ENCODE results near the gene G6PC3. TPM values are rescaled to one million over a fixed set of nuclear protein-coding genes. Genes with fewer than 3 reads are reported as not detected.
A peak's percentile ranks its signal among the peaks of the same experiment; 100 is the strongest.

Gene G6PC3
- total and polyA plus RNA-seq, 12 donors, result 28.9 to 114 (median 34.7) TPM

DNA sequence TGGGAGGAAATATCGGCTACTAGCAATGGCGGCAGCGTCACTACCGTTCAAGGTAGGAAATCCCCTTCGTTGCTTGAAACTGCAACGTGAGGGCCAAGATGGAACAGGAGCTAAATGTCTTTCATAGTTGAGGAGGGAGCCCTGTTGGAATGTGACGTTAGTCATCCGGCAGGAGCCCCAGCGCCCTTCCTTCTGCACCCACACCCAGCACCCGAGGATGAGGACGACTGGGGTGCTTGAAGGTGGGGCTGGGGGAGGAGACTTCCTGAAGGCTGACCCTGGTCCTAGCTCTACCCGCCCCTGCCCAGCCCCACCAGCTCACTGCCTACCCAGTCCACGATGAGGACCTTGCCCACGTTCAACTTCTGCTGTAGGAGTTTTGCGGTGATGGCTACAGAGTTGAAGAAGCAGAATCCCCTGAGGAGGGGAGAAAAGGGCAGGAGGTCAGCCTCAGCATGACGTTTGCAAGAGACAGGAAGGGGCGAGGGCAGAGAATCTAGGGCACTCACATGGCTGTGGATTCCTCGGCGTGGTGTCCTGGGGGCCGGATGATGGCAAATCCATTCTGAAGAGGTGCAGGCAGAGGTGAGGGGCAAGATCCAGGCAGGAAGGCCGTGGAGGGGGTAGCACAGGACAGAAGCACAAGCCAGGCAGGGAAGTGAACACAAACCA, 11.9 kb downstream of the G6PC3 start:
- no peaks in the 10 kb centered on the region for H3K9me3 ChIP-seq
- H3K36me3 ChIP-seq, result peaks cover 0 to 100% (median 76%) of the 10 kb centered on the region in 9 donors
- intact Hi-C loops (cut with DNase I), result no loop called here
- H3K27ac ChIP-seq, result no peak overlapping the region
- H3K4me1 ChIP-seq, result peaks cover 0 to 16% (median 0%) of the 10 kb centered on the region in 9 donors
- WGBS, 2 donors, result 77 to 79% methylated on average over 21 of the region's 21 CpGs
- no peak overlapping the region for H3K4me3 ChIP-seq
- no peak for DNase-seq
- H3K27me3 ChIP-seq, result no peaks in the 10 kb centered on the region
- TF ChIP-seq, protein P1, sequence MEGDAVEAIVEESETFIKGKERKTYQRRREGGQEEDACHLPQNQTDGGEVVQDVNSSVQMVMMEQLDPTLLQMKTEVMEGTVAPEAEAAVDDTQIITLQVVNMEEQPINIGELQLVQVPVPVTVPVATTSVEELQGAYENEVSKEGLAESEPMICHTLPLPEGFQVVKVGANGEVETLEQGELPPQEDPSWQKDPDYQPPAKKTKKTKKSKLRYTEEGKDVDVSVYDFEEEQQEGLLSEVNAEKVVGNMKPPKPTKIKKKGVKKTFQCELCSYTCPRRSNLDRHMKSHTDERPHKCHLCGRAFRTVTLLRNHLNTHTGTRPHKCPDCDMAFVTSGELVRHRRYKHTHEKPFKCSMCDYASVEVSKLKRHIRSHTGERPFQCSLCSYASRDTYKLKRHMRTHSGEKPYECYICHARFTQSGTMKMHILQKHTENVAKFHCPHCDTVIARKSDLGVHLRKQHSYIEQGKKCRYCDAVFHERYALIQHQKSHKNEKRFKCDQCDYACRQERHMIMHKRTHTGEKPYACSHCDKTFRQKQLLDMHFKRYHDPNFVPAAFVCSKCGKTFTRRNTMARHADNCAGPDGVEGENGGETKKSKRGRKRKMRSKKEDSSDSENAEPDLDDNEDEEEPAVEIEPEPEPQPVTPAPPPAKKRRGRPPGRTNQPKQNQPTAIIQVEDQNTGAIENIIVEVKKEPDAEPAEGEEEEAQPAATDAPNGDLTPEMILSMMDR (IDR thresholded peaks at IDR 0.05), result no peak
- ATAC-seq, result no peak

DNA sequence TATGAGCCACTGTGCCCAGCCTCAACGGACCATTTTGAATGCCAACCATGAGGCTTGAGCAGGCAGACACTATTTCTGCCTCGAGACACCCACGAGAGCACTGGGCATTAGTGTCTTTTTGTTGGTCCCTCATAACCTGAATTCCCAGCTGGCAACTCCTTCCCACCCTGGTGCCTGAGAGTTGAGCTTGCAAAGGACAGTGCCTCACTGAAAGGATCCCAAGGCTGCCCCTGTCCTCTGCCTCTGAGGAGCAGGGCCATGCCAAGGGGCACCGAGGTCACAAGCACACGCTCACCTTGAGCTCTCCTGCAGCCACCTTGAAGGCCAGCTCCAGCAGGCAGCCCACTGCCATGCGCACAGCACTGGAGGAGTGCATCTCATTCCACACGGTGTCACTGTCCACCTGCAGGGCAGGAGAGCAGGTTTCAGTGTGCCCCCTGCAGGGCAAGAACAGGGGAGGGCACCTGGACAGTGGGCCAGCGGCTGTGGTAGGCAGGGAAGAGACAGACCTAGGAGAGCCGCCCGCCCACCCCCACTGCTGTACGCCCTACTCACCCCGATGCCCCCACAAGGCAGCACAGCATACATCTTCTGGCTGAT, 12.8 kb downstream of the G6PC3 start:
- no peak for DNase-seq
- peak in 6 of 8 donors; percentile 8 to 39 (median 23) for ATAC-seq
- intact Hi-C loops (cut with DNase I), result no loop called here
- Histone ChIP-seq H3K27me3 (no peaks in the 10 kb centered on the region), H3K9me3 (no peaks in the 10 kb centered on the region), H3K4me1 (peaks cover 0 to 6% (median 0%) of the 10 kb centered on the region in 9 donors), H3K27ac (peak overlapping the region in 1 of 10 donors; percentile 16), H3K4me3 (no peak overlapping the region), H3K36me3 (peaks cover 0 to 100% (median 72%) of the 10 kb centered on the region in 9 donors)
- TF ChIP-seq, protein P1 (IDR thresholded peaks at IDR 0.05), result peak in 5 of 9 donors; percentile 14 to 33 (median 28)
- 79 to 84% methylated on average over 12 of the region's 12 CpGs for WGBS, 2 donors

DNA sequence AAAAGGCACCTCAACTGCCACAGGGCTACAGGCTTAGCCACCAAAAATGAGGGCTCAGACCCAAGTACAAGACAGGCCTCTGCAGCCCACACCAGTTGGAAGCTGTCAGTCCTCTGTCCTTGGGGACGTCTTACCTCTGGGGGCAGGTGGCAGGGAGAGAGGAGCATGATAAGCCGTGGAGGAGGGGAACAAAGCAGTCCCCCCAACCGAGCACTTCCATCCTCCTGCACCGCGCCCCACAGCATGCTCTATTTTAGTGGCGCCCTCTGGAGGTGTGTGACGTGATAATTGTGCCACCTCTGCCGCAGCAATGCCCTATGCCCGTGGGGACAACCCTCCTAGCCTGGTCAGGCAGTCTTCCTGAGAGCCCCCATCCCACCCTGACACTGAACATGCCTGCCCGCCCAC, 13.6 kb downstream of the G6PC3 start:
- Histone ChIP-seq H3K9me3 (no peaks in the 10 kb centered on the region), H3K36me3 (peaks cover 0 to 100% (median 70%) of the 10 kb centered on the region in 9 donors), H3K27ac (no peak overlapping the region), H3K4me1 (peaks cover 0 to 4% (median 0%) of the 10 kb centered on the region in 9 donors), H3K4me3 (no peak overlapping the region), H3K27me3 (no peaks in the 10 kb centered on the region)
- DNase-seq (no peak), ATAC-seq (peak in 2 of 8 donors; percentile 3 to 6)
- intact Hi-C loops (cut with DNase I), result no loop called here
- TF ChIP-seq, protein P1 (IDR thresholded peaks at IDR 0.05), result peak in 6 of 9 donors; percentile 19 to 43 (median 24)
- 70 to 72% methylated on average over 10 of the region's 10 CpGs for WGBS, 2 donors

DNA sequence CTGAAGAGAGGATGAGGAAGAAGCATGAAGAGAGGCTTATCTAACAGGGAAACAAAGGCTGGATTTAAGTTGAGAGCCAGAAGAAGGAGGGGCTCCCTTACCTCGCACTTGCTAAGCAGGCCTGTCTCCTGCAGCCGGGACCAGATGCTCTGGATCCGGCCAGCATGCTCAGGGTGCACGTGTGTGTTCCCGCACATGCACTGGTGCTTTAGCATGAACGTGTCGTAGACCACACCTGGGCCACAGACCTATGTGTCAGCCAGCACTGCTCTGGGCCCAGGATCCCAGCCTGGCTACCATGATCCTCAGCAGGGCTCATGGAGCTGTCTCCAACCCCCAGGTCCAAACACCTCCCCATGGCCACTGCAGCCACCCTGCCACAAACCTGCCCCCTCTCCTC, 14.4 kb downstream of the G6PC3 start:
- H3K9me3 ChIP-seq, result no peaks in the 10 kb centered on the region
- no peak for ATAC-seq
- TF ChIP-seq, protein P1 (IDR thresholded peaks at IDR 0.05), result no peak
- 83 to 88% methylated on average over 7 of the region's 7 CpGs for WGBS, 2 donors
- H3K4me3 ChIP-seq, result no peak overlapping the region
- no peak overlapping the region for H3K27ac ChIP-seq
- peaks cover 0 to 100% (median 69%) of the 10 kb centered on the region in 9 donors for H3K36me3 ChIP-seq
- DNase-seq, result no peak
- intact Hi-C loops (cut with DNase I), result no loop called here
- H3K4me1 ChIP-seq, result peaks cover 0 to 4% (median 0%) of the 10 kb centered on the region in 9 donors
- no peaks in the 10 kb centered on the region for H3K27me3 ChIP-seq

Data from heart right ventricle (tissue), 16 donors.